Measurements from ENCODE around the gene HAND1.

Gene HAND1

GRCh38 chr5:154505567-154505966, 27.5 kb upstream of the HAND1 start:
- no peak for DNase-seq (ENCODE audit: low read depth)

- DNase-seq (ENCODE audit: low read depth), result no peak
These were observed 25.6 kb upstream of the HAND1 start for GRCh38 chr5:154503698-154504039.

DNA sequence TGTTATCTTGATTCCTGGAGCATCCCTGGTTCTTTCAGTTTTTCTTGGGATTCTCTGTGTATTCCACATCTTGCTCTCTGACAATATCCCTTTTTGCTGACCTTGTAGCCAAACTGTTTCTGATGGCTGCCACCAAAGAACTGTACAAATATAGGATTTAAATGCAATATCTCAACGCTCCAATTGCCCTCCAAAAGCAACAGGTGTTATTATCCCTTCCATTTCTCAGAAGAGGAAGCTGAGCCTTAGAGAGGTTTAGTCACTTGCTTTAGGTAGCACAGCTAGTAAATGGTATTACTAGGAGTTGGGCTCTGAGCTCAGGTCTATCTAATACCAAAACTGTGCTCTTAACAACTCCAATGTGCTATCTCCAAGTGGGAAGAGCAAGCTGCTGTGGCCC, 24.2 kb upstream of the HAND1 start:
- no peak for DNase-seq (ENCODE audit: low read depth)

GRCh38 chr5:154501566-154501965, 23.5 kb upstream of the HAND1 start:
- DNase-seq (ENCODE audit: low read depth), result no peak

DNA sequence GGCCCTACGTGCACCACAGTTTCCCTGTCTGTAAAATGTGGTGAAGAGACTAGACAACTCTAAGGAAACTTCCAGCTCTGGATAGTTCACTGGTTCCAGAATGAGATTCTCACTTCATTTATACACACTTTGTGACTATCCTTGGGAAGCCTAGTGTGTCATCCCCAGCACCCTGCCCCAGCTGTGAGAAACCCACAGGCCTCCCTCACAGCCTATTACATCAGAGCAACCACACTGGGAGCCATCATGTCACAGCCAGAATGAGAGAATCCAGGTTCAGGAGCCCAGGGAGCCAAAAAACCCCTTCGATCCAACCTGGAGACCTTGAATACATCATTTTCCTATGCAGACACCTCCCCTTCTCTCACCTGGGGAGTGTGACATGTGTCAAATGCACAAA, 21.0 kb upstream of the HAND1 start:
- no peak for DNase-seq (ENCODE audit: low read depth)

- no peak for DNase-seq (ENCODE audit: low read depth)
These were observed 20.6 kb upstream of the HAND1 start for GRCh38 chr5:154498591-154498990.

DNA sequence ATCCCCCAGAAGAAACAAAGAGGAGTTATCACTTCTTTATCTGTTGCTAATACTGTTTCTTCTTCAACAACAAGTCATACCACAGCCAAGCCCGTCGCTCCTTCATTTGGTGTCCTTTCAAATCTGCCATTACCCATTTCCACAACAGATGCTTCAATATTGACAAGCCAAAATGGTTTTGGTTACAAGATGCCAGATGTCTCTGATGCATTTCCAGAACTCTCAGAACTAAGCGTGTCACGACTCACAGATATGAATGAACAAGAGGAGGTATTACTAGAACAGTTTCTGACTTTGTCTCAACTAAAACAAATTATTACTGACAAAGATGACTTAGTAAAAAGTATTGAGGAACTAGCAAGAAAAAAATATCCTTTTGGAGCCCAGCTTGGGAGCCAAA, 16.0 kb upstream of the HAND1 start:
- DNase-seq (ENCODE audit: low read depth), result no peak

- DNase-seq (ENCODE audit: low read depth), result no peak
These were observed 15.2 kb upstream of the HAND1 start for GRCh38 chr5:154493274-154493673.

GRCh38 chr5:154491941-154492340, 13.9 kb upstream of the HAND1 start:
- no peak for DNase-seq (ENCODE audit: low read depth)

GRCh38 chr5:154487541-154487940, 9.5 kb upstream of the HAND1 start:
- DNase-seq (ENCODE audit: low read depth), result no peak

GRCh38 chr5:154486427-154486866, 8.4 kb upstream of the HAND1 start:
- DNase-seq (ENCODE audit: low read depth), result no peak

- DNase-seq (ENCODE audit: low read depth), result no peak
These were observed 7.9 kb upstream of the HAND1 start for GRCh38 chr5:154485850-154486426.

- no peak for DNase-seq (ENCODE audit: low read depth)
These were observed 7.1 kb upstream of the HAND1 start for GRCh38 chr5:154485096-154485491.

DNA sequence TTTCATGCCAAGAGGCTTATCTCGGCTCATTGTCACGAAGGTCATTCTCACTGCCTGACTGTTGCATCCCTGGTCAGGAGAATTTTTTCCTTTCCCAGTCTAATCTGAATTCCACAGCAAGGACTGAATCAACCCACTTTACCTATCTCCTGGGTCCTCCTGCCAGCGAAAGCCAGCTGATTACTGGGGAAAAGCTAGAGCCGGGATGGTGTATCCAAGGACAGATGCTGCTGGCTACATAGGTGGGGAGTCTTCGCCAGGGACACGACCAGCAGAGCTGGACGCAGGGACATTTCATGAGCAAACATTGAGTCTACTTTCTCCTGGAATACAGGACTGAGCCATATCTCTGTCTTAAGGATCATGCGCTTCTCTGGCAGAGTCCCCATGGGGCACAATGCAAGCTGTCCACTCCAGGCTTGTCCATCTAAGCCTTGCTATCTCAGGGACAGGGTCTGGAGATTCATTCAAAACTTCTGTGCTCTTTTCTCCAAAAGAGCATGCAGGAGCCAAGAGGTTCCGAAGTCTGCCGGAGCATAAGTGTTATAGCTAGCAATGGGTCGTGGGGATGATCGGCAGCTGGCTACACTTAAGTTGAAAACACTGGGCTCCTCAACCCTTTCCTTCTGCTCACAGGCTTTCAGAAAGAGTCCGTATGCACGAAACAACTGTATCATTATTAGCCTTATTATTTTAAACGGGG, 6.5 kb upstream of the HAND1 start:
- no peak for DNase-seq (ENCODE audit: low read depth)

- no peak for DNase-seq (ENCODE audit: low read depth)
These were observed 5.8 kb upstream of the HAND1 start for GRCh38 chr5:154483654-154484392.

- no peak for DNase-seq (ENCODE audit: low read depth)
These were observed 4.8 kb upstream of the HAND1 start for GRCh38 chr5:154482528-154483449.

DNA sequence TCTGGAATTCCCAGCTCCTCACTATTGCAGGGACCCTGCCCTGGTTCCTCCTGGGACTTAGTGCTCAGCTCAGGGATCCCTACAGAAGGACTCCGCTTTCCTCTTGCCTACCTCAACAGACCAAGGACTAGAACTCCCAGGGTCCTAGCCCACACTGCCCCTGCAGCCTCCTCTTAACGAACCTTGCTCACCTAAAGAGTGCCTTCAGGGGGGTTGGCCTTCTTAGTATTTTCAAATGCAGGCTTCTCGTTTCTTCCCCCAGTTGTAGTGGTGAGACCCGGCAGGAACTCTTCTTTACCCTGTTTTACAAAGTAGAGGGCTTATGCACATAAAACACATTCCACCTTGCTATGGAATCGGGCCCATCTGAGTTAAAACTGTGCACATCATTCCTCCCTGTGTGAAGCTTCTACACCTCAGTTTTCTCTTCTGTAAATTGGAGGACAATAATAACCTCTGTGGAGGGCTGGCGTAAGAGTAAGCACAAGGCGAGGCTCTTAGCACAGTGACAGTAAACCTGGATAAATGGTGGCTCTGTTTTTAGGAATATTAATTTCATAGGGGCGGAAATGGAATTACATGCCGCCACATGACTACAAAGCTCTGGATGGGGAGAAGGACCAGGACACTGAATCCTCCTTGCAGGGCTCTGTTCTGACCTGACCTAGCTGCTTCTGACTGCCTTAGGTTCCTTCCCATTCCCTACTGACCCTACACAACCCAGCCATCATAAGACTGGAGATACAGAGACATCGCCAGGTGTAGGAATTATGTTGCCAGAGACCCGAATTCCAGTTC, 3.8 kb upstream of the HAND1 start:
- no peak for DNase-seq (ENCODE audit: low read depth)

- no peak for DNase-seq (ENCODE audit: low read depth)
These were observed 2.8 kb upstream of the HAND1 start for GRCh38 chr5:154480847-154481246.

DNA sequence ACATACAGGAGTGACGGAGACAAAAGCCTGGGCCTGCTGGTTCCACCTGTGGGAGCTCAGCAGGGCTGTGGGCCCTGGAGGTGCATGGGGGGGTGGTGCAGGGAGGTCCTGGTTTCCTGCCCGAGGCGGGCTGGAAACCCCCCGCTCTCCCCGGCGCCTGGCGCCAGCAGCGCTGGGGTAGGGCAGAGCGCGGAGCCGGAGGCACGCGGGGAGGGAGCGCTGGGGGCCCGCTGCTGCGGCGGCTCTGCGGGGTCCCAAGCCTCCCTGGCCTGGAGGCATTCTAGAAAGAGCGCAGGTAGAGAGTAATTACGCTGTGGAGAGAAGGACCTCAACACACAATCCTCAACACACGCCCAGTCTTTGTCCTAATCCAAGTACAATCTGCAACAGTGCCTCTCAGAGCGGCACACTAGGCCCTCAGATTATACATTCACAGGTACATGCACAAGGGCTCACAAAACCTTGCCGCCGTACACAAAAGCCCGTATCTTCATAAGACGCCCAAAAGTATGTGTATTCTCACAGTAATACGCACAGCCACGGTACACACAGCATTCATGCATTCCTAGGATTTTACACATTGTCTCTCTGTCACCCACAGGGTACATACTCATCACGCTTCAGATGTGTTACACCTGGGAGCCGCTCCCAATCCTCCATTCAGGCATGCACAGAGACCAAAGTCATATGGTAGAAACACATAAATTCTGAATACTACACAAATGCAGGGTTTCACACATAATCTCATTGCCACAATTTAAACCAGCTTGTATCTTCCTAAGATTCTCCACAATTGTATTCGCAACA, 2.1 kb upstream of the HAND1 start:
- DNase-seq (ENCODE audit: low read depth), result no peak

GRCh38 chr5:154479160-154479943, 1.3 kb upstream of the HAND1 start:
- no peak for DNase-seq (ENCODE audit: low read depth)
